HG02870 (cell line): ENCODE data around the gene NUDT3.
"Not testable (repeated sequence)": the region's sequence is repeated elsewhere in the genome, so short reads cannot be mapped to it uniquely, and the experiment has no call there.

Source experiments
- ATAC-seq: cut with Tn5 transposase; IDR thresholded peaks from one replicate; pipeline ENCODE4 v1.9.1; 2021; ENCODE audit warnings: mild to moderate bottlenecking, moderate library complexity; ENCODE audit not compliant: unreplicated experiment

Gene NUDT3

GRCh38 chr6:34346175-34347119 is 46.0 kb downstream of the NUDT3 start:
- no peak for ATAC-seq

GRCh38 chr6:34343806-34344205 is 48.7 kb downstream of the NUDT3 start:
- ATAC-seq, result no peak

GRCh38 chr6:34342247-34342646 is 50.2 kb downstream of the NUDT3 start:
- ATAC-seq, result no peak

- ATAC-seq, result no peak
These were observed 50.9 kb downstream of the NUDT3 start for GRCh38 chr6:34341481-34341971.

- no peak for ATAC-seq
These were observed 51.5 kb downstream of the NUDT3 start for GRCh38 chr6:34340906-34341480.

- no peak for ATAC-seq
These were observed 52.1 kb downstream of the NUDT3 start for GRCh38 chr6:34340394-34340793.

- ATAC-seq, result no peak
These were observed 52.5 kb downstream of the NUDT3 start for GRCh38 chr6:34339971-34340370.

GRCh38 chr6:34339432-34339831 is 53.0 kb downstream of the NUDT3 start:
- no peak for ATAC-seq

- no peak for ATAC-seq
These were observed 53.7 kb downstream of the NUDT3 start for GRCh38 chr6:34338811-34339210.

GRCh38 chr6:34338377-34338776 is 54.1 kb downstream of the NUDT3 start:
- ATAC-seq, result no peak

- no peak for ATAC-seq
These were observed 57.6 kb downstream of the NUDT3 start for GRCh38 chr6:34334796-34335416.

- ATAC-seq, result no peak
These were observed 58.6 kb downstream of the NUDT3 start for GRCh38 chr6:34333858-34334257.

GRCh38 chr6:34332251-34333198 is 59.9 kb downstream of the NUDT3 start:
- ATAC-seq, result no peak

GRCh38 chr6:34331371-34332050 is 61.0 kb downstream of the NUDT3 start:
- ATAC-seq, result no peak

- not testable (repeated sequence) for ATAC-seq
These were observed 62.7 kb downstream of the NUDT3 start for GRCh38 chr6:34329814-34330213.

- no peak for ATAC-seq
These were observed 63.5 kb downstream of the NUDT3 start for GRCh38 chr6:34328969-34329368.

GRCh38 chr6:34327313-34328205 is 64.9 kb downstream of the NUDT3 start:
- ATAC-seq, result not testable (repeated sequence)

- ATAC-seq, result no peak
These were observed 66.8 kb downstream of the NUDT3 start for GRCh38 chr6:34325633-34326032.
